ENCODE data around the gene REP15. TPM values are rescaled to one million over a fixed set of nuclear protein-coding genes. Genes with fewer than 3 reads are reported as not detected.
A peak's percentile ranks its signal among the peaks of the same experiment; 100 is the strongest.

Gene REP15
- total and polyA plus RNA-seq, 2 donors (not counting 1 experiment from before 2014, with no cell fraction given), result 0.44 TPM; not detected in 1

DNA sequence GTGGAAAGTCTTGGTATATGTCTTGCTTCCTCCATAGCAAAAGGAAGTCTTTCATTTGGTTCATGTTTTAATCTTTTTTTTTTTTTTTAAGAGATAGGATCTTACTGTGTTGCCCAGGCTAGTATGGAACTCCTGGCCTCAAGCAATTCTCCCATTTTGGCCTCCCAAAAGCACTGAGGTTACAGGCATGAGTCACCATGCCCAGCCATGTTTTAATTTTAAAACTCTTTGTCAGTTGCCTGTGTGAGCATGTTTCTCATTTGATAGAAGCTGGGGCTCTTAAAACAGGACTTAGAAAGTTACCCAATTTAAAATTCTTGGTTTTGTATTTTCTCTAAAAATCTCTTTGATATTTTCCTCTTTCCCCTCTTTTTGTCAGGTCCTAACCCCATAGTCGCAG lies 45.0 kb upstream of the REP15 start:
- Histone ChIP-seq H3K4me2 (replicated peaks; ENCODE audit: low read depth, low read length, poor library complexity, severe bottlenecking) (no peak overlapping the region), H3K79me2 (ENCODE audit: control insufficient read depth, insufficient read depth, low read length) (no peaks in the 10 kb centered on the region), H3K27me3 (replicated peaks in 1 of 4; ENCODE audit: control extremely low read depth in 1 of 4, control insufficient read depth in 3 of 4, insufficient read depth in 4 of 4, low read length in 3 of 4) (no peaks in the 10 kb centered on the region), H3K4me1 (ENCODE audit: control insufficient read depth in 2 of 2, insufficient read depth in 2 of 2, low read length in 2 of 2) (no peaks in the 10 kb centered on the region), H3K27ac (ENCODE audit: low read length in 2 of 2) (no peak overlapping the region), H3K9ac (ENCODE audit: low read length) (no peak overlapping the region), H3K4me3 (ENCODE audit: control extremely low read depth in 1 of 5, extremely low read depth in 1 of 5, insufficient read depth in 1 of 5, low read depth in 2 of 5, low read length in 4 of 5) (no peak overlapping the region), H3K9me3 (ENCODE audit: control extremely low read depth in 1 of 3, control insufficient read depth in 2 of 3, insufficient read depth in 1 of 3, low read length in 2 of 3) (no peaks in the 10 kb centered on the region), H2AFZ (ENCODE audit: insufficient read depth, low read depth, low read length, poor library complexity, severe bottlenecking) (no peak overlapping the region), H3K36me3 (replicated peaks in 1 of 2; ENCODE audit: control extremely low read depth in 1 of 2, control insufficient read depth in 1 of 2, extremely low read depth in 1 of 2, insufficient read depth in 2 of 2, low read length in 1 of 2) (no peaks in the 10 kb centered on the region), H4K20me1 (ENCODE audit: control insufficient read depth, insufficient read depth, low read length, poor library complexity, severe bottlenecking) (no peaks in the 10 kb centered on the region)
- Mint-ChIP-seq H3K4me1 (peaks cover 4% of the 10 kb centered on the region), H3K27me3 (no peaks in the 10 kb centered on the region), H3K9me3 (ENCODE audit: insufficient read depth) (no peaks in the 10 kb centered on the region), H3K4me3 (no peak overlapping the region), H3K27ac (no peak overlapping the region)
- intact Hi-C loops (cut with micrococcal nuclease), result loop anchor here (5.0 kb wide), 1 partner anchor 129 kb away; the partner anchor contains the start of gene PPFIBP1
- DNase-seq (no peak), ATAC-seq (ENCODE audit: low read depth) (no peak)
- CTCF ChIA-PET, result interaction anchor here (0.6 to 1.3 kb wide), 3 partner anchors 217 to 266 kb away, joined by 3 to 20 read pairs (median 3); no protein-coding TSS in a partner anchor
- POLR2A ChIA-PET, result no interaction called here
- no CpG with 5 or more reads among the region's 1 CpG for WGBS (ENCODE audit: insufficient coverage)
- TF ChIP-seq, protein P1, sequence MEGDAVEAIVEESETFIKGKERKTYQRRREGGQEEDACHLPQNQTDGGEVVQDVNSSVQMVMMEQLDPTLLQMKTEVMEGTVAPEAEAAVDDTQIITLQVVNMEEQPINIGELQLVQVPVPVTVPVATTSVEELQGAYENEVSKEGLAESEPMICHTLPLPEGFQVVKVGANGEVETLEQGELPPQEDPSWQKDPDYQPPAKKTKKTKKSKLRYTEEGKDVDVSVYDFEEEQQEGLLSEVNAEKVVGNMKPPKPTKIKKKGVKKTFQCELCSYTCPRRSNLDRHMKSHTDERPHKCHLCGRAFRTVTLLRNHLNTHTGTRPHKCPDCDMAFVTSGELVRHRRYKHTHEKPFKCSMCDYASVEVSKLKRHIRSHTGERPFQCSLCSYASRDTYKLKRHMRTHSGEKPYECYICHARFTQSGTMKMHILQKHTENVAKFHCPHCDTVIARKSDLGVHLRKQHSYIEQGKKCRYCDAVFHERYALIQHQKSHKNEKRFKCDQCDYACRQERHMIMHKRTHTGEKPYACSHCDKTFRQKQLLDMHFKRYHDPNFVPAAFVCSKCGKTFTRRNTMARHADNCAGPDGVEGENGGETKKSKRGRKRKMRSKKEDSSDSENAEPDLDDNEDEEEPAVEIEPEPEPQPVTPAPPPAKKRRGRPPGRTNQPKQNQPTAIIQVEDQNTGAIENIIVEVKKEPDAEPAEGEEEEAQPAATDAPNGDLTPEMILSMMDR (IDR thresholded peaks at IDR 0.05), result no peak
- TF ChIP-seq EZH2 (IDR thresholded peaks at IDR 0.05; ENCODE audit: borderline replicate concordance, insufficient read depth, low read depth, low read length, poor library complexity, severe bottlenecking), result no peak

DNA sequence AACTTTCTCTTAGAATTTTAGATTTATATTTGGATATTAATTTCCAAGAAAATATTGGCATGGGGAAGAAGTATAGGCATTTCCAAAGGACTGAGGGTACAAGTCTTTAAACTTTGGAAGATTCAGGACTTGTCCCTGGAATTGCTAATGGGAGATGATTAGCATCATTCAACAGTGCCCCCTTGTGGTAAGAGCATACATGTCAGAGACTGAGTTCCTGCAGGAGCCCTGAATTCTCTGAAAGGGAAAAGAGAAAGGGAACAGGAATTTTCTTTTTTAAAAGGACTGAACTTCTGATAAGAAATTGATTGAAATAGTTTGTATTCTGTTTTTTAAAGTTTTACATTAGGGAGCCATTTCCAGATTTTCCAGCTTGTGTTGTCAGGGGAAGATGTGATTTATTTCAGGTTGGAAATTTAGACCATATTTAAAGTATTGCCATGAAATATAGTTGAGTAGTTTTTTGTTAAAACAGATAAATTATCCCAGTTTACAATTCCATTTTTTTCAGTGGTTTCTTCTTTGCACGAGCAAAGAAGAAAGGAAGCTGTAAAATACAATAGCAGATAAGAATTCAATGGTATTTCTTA lies 44.0 kb upstream of the REP15 start:
- POLR2A ChIA-PET, result interaction anchor here (0.6 kb wide), 1 partner anchor 68 kb away, joined by 3 read pairs; no protein-coding TSS in a partner anchor
- no peak overlapping the region for H3K27ac ChIP-seq (ENCODE audit: low read length in 2 of 2)
- no peak for TF ChIP-seq EZH2 (IDR thresholded peaks at IDR 0.05; ENCODE audit: borderline replicate concordance, insufficient read depth, low read depth, low read length, poor library complexity, severe bottlenecking)
- TF ChIP-seq, protein P1 (IDR thresholded peaks at IDR 0.05), result peak; percentile 98

More for the DNA sequence above, 44.0 kb upstream of the REP15 start:
- Mint-ChIP-seq H3K9me3 (ENCODE audit: insufficient read depth) (no peaks in the 10 kb centered on the region), H3K4me1 (peaks cover 4% of the 10 kb centered on the region), H3K27me3 (no peaks in the 10 kb centered on the region), H3K27ac (no peak overlapping the region), H3K4me3 (no peak overlapping the region)
- H4K20me1 ChIP-seq (ENCODE audit: control insufficient read depth, insufficient read depth, low read length, poor library complexity, severe bottlenecking), result no peaks in the 10 kb centered on the region
- no peaks in the 10 kb centered on the region for H3K27me3 ChIP-seq (replicated peaks in 1 of 4; ENCODE audit: control extremely low read depth in 1 of 4, control insufficient read depth in 3 of 4, insufficient read depth in 4 of 4, low read length in 3 of 4)
- no peak overlapping the region for H3K4me2 ChIP-seq (replicated peaks; ENCODE audit: low read depth, low read length, poor library complexity, severe bottlenecking)
- H3K9ac ChIP-seq (ENCODE audit: low read length), result no peak overlapping the region
- CTCF ChIA-PET, result interaction anchor here (0.7 to 2.0 kb wide), 9 partner anchors 10 to 229 kb away, joined by 3 to 51 read pairs (median 3); no protein-coding TSS in a partner anchor
- H3K4me3 ChIP-seq (ENCODE audit: control extremely low read depth in 1 of 5, extremely low read depth in 1 of 5, insufficient read depth in 1 of 5, low read depth in 2 of 5, low read length in 4 of 5), result no peak overlapping the region
- no peaks in the 10 kb centered on the region for H3K4me1 ChIP-seq (ENCODE audit: control insufficient read depth in 2 of 2, insufficient read depth in 2 of 2, low read length in 2 of 2)
- no peaks in the 10 kb centered on the region for H3K79me2 ChIP-seq (ENCODE audit: control insufficient read depth, insufficient read depth, low read length)
- H2AFZ ChIP-seq (ENCODE audit: insufficient read depth, low read depth, low read length, poor library complexity, severe bottlenecking), result no peak overlapping the region
- no peaks in the 10 kb centered on the region for H3K36me3 ChIP-seq (replicated peaks in 1 of 2; ENCODE audit: control extremely low read depth in 1 of 2, control insufficient read depth in 1 of 2, extremely low read depth in 1 of 2, insufficient read depth in 2 of 2, low read length in 1 of 2)
- H3K9me3 ChIP-seq (ENCODE audit: control extremely low read depth in 1 of 3, control insufficient read depth in 2 of 3, insufficient read depth in 1 of 3, low read length in 2 of 3), result no peaks in the 10 kb centered on the region
- intact Hi-C loops (cut with micrococcal nuclease), result loop anchor here (1.0 to 5.0 kb wide), 2 partner anchors 130 to 217 kb away; partner anchors contain the start of gene PPFIBP1
- no peak for ATAC-seq (ENCODE audit: low read depth)
- WGBS (ENCODE audit: insufficient coverage), result no CpG with 5 or more reads among the region's 1 CpG
- DNase-seq, result peak; percentile 59

Measured in B cell (primary cell).